ENCODE measurements around the gene TMEM87A.

Gene TMEM87A

GRCh38 chr15:42191610-42192346 lies 81.5 kb downstream of the TMEM87A start:
- DNase-seq (ENCODE audit: extremely low read depth, low read depth) = no peak
- no peak for TF ChIP-seq CTCF (IDR thresholded peaks at IDR 0.05; ENCODE audit: low read depth, low read length)

- TF ChIP-seq CTCF (IDR thresholded peaks at IDR 0.05; ENCODE audit: low read depth, low read length) = no peak
- DNase-seq (ENCODE audit: extremely low read depth, low read depth) = no peak
These were observed 82.9 kb downstream of the TMEM87A start for GRCh38 chr15:42190370-42190769.

GRCh38 chr15:42185801-42186200 lies 87.4 kb downstream of the TMEM87A start:
- no peak for TF ChIP-seq CTCF (IDR thresholded peaks at IDR 0.05; ENCODE audit: low read depth, low read length)
- no peak for DNase-seq (ENCODE audit: extremely low read depth, low read depth)

- no peak for DNase-seq (ENCODE audit: extremely low read depth, low read depth)
- no peak for TF ChIP-seq CTCF (IDR thresholded peaks at IDR 0.05; ENCODE audit: low read depth, low read length)
These were observed 88.5 kb downstream of the TMEM87A start for GRCh38 chr15:42184736-42185135.

- no peak for DNase-seq (ENCODE audit: extremely low read depth, low read depth)
- no peak for TF ChIP-seq CTCF (IDR thresholded peaks at IDR 0.05; ENCODE audit: low read depth, low read length)
These were observed 88.9 kb downstream of the TMEM87A start for GRCh38 chr15:42184296-42184695.

GRCh38 chr15:42182961-42183360 lies 90.3 kb downstream of the TMEM87A start:
- no peak for DNase-seq (ENCODE audit: extremely low read depth, low read depth)
- TF ChIP-seq CTCF (IDR thresholded peaks at IDR 0.05; ENCODE audit: low read depth, low read length) = no peak

GRCh38 chr15:42182328-42182886 lies 90.8 kb downstream of the TMEM87A start:
- no peak for TF ChIP-seq CTCF (IDR thresholded peaks at IDR 0.05; ENCODE audit: low read depth, low read length)
- DNase-seq (ENCODE audit: extremely low read depth, low read depth) = no peak

Data from AG09319 (cell line).